HepG2 (cell line): ENCODE results near the gene TMEM8B. TPM values are rescaled to one million over a fixed set of nuclear protein-coding genes. Genes with fewer than 3 reads are reported as not detected.
A peak's percentile ranks its signal among the peaks of the same experiment; 100 is the strongest.

Experiments used
- ATAC-seq: fragments of 200-7000 bp; cut with Tn5 transposase; 3 replicates; pipeline ENCODE4 v1.9.1; 2020; ENCODE audit warnings: mild to moderate bottlenecking, moderate library complexity
- BruUV-seq: library from RNA; stranded (reverse); fragments of 400-500 nt; replicated peaks from 2 replicates; lab custom pipeline; 2021; lab: Mats Ljungman, UMichigan
- CTCF ChIA-PET: fragments of 300-600 bp; formaldehyde crosslinking; extraction: SDS; loops from one replicate; lab custom pipeline; 2021; ENCODE audit warnings: low total read pairs, inconsistent platforms, low intra/inter-chr PET ratio; lab: Yijun Ruan, JAX
- POLR2A ChIA-PET: fragments of 350-600 bp; sonication (Branson Sonifier 250); formaldehyde crosslinking; loops from one replicate; lab custom pipeline; 2020; ENCODE audit warnings: antibody characterized with exemption, inconsistent platforms; lab: Yijun Ruan, JAX
- DNase-seq: peaks from one replicate; pipeline ENCODE4 v3.0.0-alpha.2; 2015; ENCODE audit warnings: low spot score
- FAIRE-seq: peaks from 3 replicates; lab custom pipeline; 2011; peaks lifted over from hg19 to GRCh38; lab: Jason Lieb, UNC
- H2AFZ ChIP-seq: one replicate; pipeline ENCODE4 v1.6.1; 2011; ENCODE audit warnings: low read length, inconsistent platforms
- H3K27ac ChIP-seq: fragments of 300-600 bp; 3 replicates; pipeline ENCODE4 v1.8.0; 2011; ENCODE audit warnings: mixed run types, mild to moderate bottlenecking, mixed read lengths, low read length, inconsistent platforms; ENCODE audit not compliant: insufficient read depth; ENCODE audit errors: extremely low read length
- H3K27me3 ChIP-seq, 2 experiments: fragments of 200-600 bp in 1 of 2; 2 replicates in 1 of 2; 3 replicates in 1 of 2; pipeline versions ENCODE4 v1.6.0 to v1.8.0; 2011; ENCODE audit warnings: low read length in 2 of 2, mild to moderate bottlenecking in 2 of 2, moderate library complexity in 2 of 2, inconsistent platforms in 1 of 2; ENCODE audit not compliant: insufficient read depth in 2 of 2, control insufficient read depth in 1 of 2
- H3K36me3 ChIP-seq, 2 experiments: fragments of 200-600 bp in 1 of 2; replicated peaks in 1 of 2; 2 replicates in 1 of 2; 3 replicates in 1 of 2; pipeline versions ENCODE4 v1.5.1 to v1.8.0; 2011; ENCODE audit warnings: low read length in 2 of 2, inconsistent platforms in 1 of 2; ENCODE audit not compliant: insufficient read depth in 2 of 2, control insufficient read depth in 1 of 2
- H3K4me1 ChIP-seq: 2 replicates; pipeline ENCODE4 v1.5.1; 2012; ENCODE audit warnings: low read length, inconsistent platforms; ENCODE audit not compliant: insufficient read depth
- H3K4me2 ChIP-seq: 2 replicates; pipeline ENCODE4 v1.6.0; 2011; ENCODE audit warnings: low read depth, low read length, inconsistent platforms
- H3K4me3 ChIP-seq, 3 experiments: fragments of 200-600 bp in 1 of 3; sonication (generic), shearing (Covaris generic) in 1 of 3; replicated peaks in 1 of 3; 2 replicates each; pipeline ENCODE4 v1.5.1; 2011 to 2016; ENCODE audit warnings: low read length in 3 of 3, inconsistent platforms in 2 of 3, low read depth in 2 of 3, mild to moderate bottlenecking in 2 of 3, control low read depth in 1 of 3, mixed read lengths in 1 of 3; ENCODE audit not compliant: insufficient read depth in 1 of 3
- H3K79me2 ChIP-seq: one replicate; pipeline ENCODE4 v1.6.1; 2011; ENCODE audit warnings: low read length, inconsistent platforms; ENCODE audit not compliant: insufficient read depth
- H3K9ac ChIP-seq: 2 replicates; pipeline ENCODE4 v1.6.0; 2011; ENCODE audit warnings: mild to moderate bottlenecking, low read depth, low read length, inconsistent platforms; ENCODE audit not compliant: insufficient read depth
- H3K9me3 ChIP-seq: 2 replicates; pipeline ENCODE4 v1.5.1; 2012; ENCODE audit warnings: mild to moderate bottlenecking, low read length
- H4K20me1 ChIP-seq: 2 replicates; pipeline ENCODE4 v1.6.0; 2011; ENCODE audit warnings: inconsistent platforms, mild to moderate bottlenecking, low read length, moderate library complexity; ENCODE audit not compliant: insufficient read depth
- MNT ChIP-seq: fragments of 450-650 bp; IDR thresholded peaks from 2 replicates; pipeline ENCODE4 v1.6.1; 2016
- PTBP1 ChIP-seq: fragments of 200-400 bp; formaldehyde crosslinking; IDR thresholded peaks from 2 replicates; pipeline ENCODE4 v1.6.1; 2018; ENCODE audit warnings: low read length, low read depth; ENCODE audit not compliant: poor library complexity, severe bottlenecking
- SNAPC5 ChIP-seq: sonication (generic); formaldehyde crosslinking; IDR thresholded peaks from 2 replicates; pipeline ENCODE4 v1.8.1; 2023; ENCODE audit warnings: mild to moderate bottlenecking, missing genetic modification reagents, borderline replicate concordance
- ZBTB37 ChIP-seq: sonication (generic); formaldehyde crosslinking; IDR thresholded peaks from 2 replicates; pipeline ENCODE4 v1.4.0; 2020; ENCODE audit warnings: mild to moderate bottlenecking, missing genetic modification reagents
- ZNF451 ChIP-seq: sonication (generic); formaldehyde crosslinking; IDR thresholded peaks from 2 replicates; pipeline ENCODE4 v1.5.0; 2020; ENCODE audit warnings: mild to moderate bottlenecking, missing genetic modification reagents
- WGBS: methylation state at CpG from one replicate; pipeline ENCODE4 v1.1.6; 2017; ENCODE audit warnings: low lambda C conversion rate; 5-methylcytosine and 5-hydroxymethylcytosine counted together
- in situ Hi-C: cut with HindIII; loops from 2 replicates; pipeline ENCODE4 v1.10.0; 2017; ENCODE audit warnings: low pct_unique_long_range_greater_than_20kb; ENCODE audit not compliant: extremely low pct_ligation_motif_present
- intact Hi-C: fragments of 100-400 bp; cut with micrococcal nuclease; formaldehyde crosslinking; loops from one replicate; pipeline ENCODE4 v1.10.0; 2022; ENCODE audit not compliant: unreplicated experiment
- polyA plus RNA-seq, 8 experiments: library from polyadenylated mRNA; depleted of rRNA in 3 of 8; stranded (reverse) in 7 of 8; unstranded in 1 of 8; fragments of >200 nt; fragmentation: Illumina TruSeq in 4 of 8; extraction: Trizol in 4 of 8; gene quantifications; 2 replicates each; pipeline versions ENCODE4 v1.2.1 to v1.2.3, GENCODE V29; 2011 to 2016; ENCODE audit warnings: low read depth in 4 of 8, missing spikeins in 1 of 8, mixed read lengths in 1 of 8; ENCODE audit not compliant: insufficient read depth in 1 of 8
- total RNA-seq, 5 experiments: library from RNA; depleted of rRNA; stranded (reverse); fragments of >200 nt; fragmentation: Illumina TruSeq; extraction: Trizol; gene quantifications; 2 replicates each; pipeline ENCODE4 v1.2.3, GENCODE V29; 2016; ENCODE audit warnings: low read depth in 1 of 5

TMEM8B gene
- total and polyA plus RNA-seq, 2 of the 13 experiments (the other 11 are each of a cell fraction or from before 2014, with no cell fraction given), result 2.1 to 2.7 TPM

- WGBS, result 58% methylated on average over 4 of the region's 4 CpGs
- no peaks in the 10 kb centered on the region for H3K79me2 ChIP-seq
- H3K27me3 ChIP-seq, result no peaks in the 10 kb centered on the region
- no peak overlapping the region for H2AFZ ChIP-seq
- H3K4me3 ChIP-seq, result no peak overlapping the region
- no peaks in the 10 kb centered on the region for H4K20me1 ChIP-seq
- no peak for FAIRE-seq
- no peaks in the 10 kb centered on the region for H3K9me3 ChIP-seq
- H3K36me3 ChIP-seq, result no peaks in the 10 kb centered on the region
- ATAC-seq, result no peak
- TF ChIP-seq MNT (peak; percentile 6; the same call in 1 of the 2 replicates), ZBTB37 (CRISPR knock-in tag) (no peak)
- in situ Hi-C loops (no loop called here), intact Hi-C loops (no loop called here)
- no peaks in the 10 kb centered on the region for H3K4me1 ChIP-seq
- no TSS peak for BruUV-seq
- ChIA-PET CTCF (no interaction called here), POLR2A (no interaction called here)
- DNase-seq, result no peak
- no peak overlapping the region for H3K27ac ChIP-seq
- H3K9ac ChIP-seq, result no peak overlapping the region
- H3K4me2 ChIP-seq, result no peak overlapping the region
Observed at GRCh38 chr9:35847792-35848572, 19.0 kb downstream of the TMEM8B start.

- Histone ChIP-seq H3K79me2 (no peaks in the 10 kb centered on the region), H3K9me3 (no peaks in the 10 kb centered on the region), H3K27me3 (peaks cover 0 to 20% of the 10 kb centered on the region in 2 experiments; a peak in 1 of 5 replicates), H3K27ac (no peak overlapping the region), H3K4me3 (no peak overlapping the region), H4K20me1 (no peaks in the 10 kb centered on the region), H3K4me2 (no peak overlapping the region), H2AFZ (no peak overlapping the region), H3K9ac (no peak overlapping the region), H3K36me3 (no peaks in the 10 kb centered on the region), H3K4me1 (no peaks in the 10 kb centered on the region)
- POLR2A ChIA-PET, result no interaction called here
- in situ Hi-C loops, result no loop called here
- CTCF ChIA-PET, result no interaction called here
- BruUV-seq, result no TSS peak
- 65% methylated on average over 2 of the region's 2 CpGs for WGBS
- TF ChIP-seq PTBP1, result no peak
- TF ChIP-seq SNAPC5 (CRISPR knock-in tag), result no peak
- TF ChIP-seq ZNF451, result no peak
- no peak for DNase-seq
- FAIRE-seq, result no peak
- no peak for ATAC-seq
- intact Hi-C loops, result no loop called here
Observed at GRCh38 chr9:35852267-35852815, 23.3 kb downstream of the TMEM8B start.
